ENCODE results near the gene UIMC1.
"Not testable (repeated sequence)": the region's sequence is repeated elsewhere in the genome, so short reads cannot be mapped to it uniquely, and the experiment has no call there.

The UIMC1 gene

DNA sequence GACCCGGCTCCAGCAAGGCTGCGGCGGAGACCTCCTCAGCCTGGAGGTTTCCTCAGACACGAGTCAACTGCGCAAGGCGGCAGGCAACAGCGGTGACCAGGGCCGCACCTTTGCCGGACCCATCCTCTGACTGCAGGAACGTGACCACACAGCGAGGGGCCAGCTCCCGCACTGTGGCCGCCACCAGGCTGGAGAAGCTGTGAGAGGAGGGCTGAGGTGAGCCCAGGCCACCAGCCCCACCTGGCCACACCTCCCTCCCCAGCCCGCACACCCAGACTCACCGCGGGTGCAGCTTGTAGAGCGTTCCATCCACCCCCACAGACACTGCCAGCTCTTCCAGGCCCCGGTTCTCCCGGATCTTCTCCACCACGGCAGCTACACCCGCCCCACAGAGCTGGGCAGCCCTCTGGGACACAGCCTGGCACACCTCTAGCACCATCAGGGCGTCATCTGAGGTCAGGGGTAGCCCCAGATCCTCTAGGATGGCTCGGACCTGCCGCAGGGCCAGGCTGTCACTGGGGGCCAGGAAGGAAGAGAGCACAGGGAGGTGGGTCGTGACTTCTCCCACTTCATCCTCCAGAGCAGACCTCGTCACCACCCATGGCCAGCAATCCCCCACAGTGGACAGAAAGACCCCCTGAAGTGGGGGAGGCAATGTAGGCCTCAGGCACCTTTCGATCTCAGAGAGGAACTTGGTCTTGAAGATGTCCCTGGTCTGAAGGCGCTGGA is 125.4 kb downstream of the UIMC1 start:
- DNase-seq = no peak

DNA sequence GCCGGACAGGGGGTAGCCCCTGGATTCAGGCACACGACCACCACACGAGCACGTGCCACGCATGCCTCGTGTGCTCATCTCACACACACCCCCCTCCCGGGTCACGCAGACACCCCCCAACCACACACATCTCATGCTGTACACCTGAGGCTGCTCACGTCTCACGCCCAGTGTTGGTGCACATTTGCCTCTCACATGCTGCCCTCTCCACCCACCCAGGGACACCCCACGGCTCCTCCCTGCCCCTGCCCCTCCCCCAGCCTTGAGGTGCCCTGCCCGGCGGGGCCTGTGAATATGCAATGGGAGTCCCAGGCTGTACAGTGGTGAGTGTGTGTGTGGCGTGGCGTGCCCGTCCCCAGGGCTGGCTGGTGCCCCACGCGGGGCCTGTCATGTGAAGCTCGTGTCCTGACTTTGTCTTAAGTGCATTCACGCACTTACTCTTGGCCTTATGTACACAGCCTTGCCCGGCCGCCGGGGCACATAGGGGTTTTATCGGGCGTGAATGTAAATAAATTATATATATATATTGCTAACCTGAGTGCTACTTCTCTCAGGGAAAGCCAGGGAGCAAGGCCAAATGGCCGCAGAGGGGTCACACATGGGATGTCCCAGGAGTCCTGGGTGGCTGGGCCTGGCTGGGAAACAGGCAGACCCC is 126.1 kb downstream of the UIMC1 start:
- no peak for DNase-seq

DNA sequence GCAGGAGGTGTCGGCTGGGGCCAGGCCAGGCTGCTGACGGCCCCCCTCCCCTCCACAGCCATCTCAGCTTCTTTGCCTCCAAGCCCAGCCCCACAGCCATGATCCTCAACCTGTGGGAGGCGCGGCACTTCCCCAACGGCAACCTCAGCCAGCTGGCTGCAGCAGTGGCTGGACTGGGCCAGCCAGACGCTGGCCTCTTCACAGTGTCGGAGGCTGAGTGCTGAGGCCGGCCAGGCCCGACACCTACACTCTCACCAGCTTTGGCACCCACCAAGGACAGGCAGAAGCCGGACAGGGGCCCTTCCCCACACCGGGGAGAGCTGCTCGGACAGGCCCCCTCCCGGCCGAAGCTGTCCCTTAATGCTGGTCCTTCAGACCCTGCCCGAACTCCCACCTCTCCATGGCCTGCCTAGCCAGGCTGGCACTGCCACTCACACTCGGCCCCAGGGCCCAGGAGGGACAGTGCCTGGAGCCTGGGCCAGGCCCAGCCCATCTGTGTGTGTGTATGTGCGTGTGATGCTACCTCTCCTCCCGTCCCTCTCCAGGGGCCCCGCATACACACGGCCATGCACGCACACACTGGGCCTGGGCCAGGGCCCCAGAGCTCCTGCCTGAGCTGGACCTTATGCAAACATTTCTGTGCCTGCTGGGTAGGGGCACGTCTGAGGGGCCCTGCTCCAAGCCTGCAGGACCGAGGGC is 126.8 kb downstream of the UIMC1 start:
- no peak for DNase-seq

DNA sequence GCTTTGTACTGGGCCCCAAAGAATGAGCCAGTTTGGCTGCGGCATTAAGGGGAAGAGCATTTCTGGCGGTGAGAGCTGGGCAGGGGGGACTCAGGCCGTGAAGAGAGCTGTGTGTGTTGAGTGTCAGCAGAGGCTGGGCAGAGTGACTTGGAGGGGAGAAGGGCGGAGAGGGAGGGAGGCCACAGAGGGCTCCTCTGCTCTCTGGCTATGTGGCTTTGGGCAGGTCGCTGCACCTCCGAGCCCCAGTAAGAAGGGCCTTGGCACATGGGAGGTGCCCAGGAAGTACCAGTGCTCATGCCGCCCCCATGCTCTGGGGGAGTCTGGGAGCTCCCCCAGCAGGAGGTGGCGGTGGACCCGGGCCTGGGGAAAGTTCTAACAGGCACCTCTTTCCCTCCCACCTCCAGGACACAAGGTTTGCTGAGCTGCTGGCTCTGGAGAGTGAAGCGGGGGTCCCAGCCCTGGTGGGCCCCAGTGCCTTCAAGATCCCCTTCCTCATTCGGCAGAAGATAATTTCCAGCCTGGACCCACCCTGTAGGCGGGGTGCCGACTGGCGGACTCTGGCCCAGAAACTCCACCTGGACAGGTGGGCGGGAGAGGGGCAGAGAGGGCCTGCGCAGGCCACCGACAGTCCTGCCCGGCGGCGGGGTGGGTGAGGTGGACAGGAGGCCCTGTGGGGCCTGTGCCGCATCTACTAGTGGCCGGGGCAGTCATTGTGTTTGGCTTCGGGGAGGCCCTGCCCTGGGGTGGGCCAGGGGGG is 127.5 kb downstream of the UIMC1 start:
- DNase-seq = no peak

DNA sequence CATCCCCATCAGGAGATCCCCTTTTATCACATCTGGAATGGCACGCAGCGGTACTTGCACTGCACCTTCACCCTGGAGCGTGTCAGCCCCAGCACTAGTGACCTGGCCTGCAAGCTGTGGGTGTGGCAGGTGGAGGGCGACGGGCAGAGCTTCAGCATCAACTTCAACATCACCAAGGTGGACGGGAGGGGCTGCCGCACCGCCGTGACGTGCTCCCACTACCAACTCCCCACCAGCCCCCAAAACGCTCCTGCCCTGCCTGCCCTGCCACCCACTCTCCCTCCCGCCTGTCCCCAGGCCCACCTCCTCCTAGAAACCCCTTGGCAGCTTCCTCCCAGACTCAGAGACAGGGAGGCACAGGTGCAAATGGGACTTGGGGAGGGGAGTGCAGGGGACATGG is 128.1 kb downstream of the UIMC1 start:
- no peak for DNase-seq

DNA sequence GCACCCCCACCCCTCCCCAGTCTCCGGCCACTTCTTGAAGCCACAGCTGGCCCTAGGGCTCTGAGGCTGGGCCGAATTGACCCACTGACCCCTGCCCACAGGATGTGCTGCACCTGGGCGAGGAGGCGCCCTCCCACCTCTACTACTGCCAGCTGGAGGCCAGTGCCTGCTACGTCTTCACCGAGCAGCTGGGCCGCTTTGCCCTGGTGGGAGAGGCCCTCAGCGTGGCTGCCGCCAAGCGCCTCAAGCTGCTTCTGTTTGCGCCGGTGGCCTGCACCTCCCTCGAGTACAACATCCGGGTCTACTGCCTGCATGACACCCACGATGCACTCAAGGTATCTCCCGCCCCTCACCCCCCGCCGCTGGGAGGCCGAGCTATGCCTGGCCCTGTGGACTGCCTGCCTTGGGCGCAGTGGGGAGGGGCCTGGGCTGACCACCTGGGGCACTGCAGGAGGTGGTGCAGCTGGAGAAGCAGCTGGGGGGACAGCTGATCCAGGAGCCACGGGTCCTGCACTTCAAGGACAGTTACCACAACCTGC is 128.7 kb downstream of the UIMC1 start:
- DNase-seq = no peak

DNA sequence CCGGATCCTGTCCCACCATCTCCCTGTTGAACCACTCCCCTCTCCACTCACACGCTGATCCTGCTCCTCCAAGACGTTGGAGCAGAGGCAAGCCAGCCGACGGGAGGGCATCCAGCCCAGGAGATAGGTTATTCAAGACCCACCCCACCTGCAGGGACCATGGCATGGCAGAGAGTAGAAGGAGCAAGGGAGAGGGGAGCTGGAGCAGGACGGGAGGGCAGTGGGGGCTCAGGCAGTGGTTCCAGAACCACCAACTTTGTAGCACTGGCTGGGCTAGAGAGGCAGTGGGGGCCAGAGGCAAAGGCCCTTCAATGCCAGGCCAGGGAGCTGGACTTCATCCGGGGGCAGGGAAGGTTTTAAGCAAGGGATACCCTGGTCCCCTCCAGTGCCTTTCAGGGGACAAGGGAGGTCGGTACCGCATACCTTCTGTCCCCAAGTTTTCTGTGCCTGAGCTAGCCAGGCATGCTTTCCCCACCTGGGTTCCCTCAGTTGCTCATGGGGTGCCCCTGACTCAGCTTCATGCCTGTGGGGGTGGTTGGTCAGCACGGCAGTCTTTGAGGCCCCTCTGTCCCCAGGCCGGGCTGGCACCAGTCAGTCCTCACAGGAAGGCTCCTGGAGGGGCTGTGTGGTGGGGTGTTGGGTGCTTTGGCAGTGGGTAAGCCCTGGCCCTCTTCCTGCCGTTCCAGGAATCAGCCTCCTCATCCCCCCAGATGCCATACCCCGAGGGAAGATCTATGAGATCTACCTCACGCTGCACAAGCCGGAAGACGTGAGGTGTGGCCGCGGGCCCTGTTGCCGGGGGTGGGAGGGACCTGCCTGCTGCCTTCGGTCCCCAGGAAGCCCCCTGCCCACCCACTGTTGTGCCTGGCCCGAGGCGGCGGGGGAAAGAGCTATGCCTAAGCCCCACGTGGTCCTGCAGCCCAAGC is 129.8 kb downstream of the UIMC1 start:
- no peak for DNase-seq

DNA sequence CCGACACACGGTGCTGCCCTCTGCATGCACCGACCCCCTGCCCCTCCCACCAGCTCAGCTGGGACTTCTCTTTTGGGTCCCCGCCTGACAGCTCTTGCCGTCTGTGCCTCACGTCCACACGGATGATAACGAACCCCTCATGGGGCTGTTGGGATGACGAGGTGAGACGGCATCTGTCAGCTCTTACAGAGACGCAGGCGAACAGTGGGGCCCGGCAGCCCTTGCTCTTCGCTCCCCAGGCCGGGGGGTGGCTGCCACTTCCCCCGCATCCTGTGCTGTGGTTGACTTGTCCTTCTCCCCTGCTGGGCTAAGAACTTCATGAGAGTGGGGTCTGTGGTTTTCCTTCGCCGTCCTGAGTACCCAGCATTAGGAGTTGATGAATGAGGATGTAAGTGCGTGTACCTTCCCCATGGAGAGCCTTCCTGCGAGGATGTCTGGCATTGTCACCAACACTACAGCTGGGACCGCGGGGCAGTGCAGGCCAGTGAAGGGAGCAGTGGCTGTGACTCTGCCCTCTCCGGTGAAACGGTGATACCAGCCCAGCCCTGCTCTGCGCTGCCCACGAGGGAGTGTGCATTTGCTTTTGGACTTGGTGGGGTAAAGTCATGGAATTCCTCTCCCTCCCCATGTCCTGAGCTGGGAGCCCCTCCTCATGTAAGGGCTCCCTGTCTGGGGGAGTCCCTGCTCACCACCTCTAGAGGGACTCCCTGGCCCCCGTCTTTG is 130.6 kb downstream of the UIMC1 start:
- no peak for DNase-seq

DNA sequence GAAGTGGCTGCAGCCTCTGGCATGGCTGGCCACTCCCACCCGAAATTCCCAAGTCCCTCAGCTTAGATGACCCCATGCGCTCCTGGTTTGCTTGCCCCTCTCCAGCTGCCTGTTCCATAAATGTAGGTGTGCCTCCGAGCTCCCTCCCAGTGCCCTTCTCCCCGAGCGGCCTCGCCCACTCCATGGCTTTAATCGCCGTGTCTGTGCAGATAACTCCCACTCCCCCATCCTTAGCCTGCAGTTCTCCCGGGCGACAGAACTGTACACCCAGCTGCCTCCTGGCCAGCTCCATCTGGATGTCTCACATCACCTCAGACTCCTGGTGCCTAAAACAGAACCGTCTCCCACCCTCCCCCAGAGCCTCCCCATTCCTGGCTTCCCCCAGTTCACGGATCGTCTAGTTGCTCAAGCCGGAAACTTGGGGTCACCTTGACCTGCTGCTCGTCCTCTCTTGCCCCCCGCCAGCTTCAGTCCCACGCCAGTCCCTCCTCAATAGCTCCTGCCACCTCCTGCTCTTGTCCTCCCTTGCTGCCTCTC is 131.5 kb downstream of the UIMC1 start:
- no peak for DNase-seq

DNA sequence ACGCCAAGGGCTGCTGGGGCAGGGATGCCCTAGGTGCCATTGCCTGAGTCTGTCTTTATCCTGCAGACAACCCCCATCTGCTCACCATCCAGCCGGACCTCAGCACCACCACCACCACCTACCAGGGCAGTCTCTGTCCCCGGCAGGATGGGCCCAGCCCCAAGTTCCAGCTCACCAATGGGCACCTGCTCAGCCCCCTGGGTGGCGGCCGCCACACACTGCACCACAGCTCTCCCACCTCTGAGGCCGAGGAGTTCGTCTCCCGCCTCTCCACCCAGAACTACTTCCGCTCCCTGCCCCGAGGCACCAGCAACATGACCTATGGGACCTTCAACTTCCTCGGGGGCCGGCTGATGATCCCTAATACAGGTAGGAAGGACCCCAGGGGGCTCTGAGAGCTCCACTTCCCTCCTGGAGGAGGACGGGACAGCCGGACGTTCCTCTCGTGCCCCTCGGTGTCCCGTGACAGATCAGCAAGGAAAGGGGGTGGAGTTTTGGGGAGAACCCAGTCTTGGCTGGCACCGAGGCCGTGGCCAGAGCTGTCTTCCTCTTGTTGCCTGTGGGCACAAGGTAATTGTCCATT is 132.3 kb downstream of the UIMC1 start:
- no peak for DNase-seq

DNA sequence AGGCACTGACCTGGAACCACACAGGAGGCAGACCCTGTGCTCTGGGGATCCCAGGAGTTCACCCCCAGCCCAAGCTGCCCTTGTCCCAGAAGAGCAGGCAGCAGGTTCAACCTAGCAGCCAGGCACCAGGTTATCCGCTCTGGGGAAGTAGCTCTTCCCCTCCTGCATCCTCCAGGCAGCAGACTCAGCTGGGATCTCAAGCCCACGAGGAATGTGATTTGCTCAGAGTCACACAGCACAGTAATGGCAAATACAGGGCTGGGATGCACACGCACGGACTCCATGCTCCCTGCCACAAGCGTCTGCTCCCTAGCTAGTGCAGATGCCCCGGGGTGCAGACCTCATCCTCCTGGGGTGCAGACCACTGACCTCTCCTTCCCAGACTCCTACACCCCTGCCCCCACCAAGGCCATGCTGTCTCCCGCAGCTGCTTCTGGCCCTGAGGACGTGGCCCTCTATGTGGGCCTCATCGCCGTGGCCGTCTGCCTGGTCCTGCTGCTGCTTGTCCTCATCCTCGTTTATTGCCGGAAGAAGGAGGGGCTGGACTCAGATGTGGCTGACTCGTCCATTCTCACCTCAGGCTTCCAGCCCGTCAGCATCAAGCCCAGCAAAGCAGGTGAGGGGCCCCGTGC is 132.9 kb downstream of the UIMC1 start:
- no peak for DNase-seq

DNA sequence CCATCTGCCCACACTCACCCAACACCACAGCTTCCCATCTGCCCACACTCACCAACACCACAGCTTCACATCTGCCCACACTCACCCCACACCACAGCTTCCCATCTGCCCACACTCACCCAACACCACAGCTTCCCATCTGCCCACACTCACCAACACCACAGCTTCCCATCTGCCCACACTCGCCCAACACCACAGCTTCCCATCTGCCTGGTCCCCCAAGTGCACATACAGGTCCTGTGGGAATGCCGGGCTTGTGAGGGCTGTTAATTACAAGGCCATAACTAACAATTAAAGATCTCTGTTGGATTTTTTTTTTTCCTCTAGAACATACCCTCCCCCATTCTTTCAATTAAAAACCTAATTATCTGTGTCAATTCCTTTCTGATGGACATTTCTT is 133.6 kb downstream of the UIMC1 start:
- not testable (repeated sequence) for DNase-seq

DNA sequence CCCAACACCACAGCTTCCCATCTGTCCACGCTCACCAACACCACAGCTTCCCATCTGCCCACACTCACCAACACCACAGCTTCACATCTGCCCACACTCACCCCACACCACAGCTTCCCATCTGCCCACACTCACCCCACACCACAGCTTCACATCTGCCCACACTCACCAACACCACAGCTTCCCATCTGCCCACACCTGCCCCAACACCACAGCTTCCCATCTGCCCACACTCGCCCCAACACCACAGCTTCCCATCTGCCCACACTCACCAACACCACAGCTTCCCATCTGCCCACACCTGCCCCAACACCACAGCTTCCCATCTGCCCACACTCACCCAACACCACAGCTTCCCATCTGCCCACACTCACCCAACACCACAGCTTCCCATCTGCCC is 134.0 kb downstream of the UIMC1 start:
- DNase-seq = not testable (repeated sequence)

DNA sequence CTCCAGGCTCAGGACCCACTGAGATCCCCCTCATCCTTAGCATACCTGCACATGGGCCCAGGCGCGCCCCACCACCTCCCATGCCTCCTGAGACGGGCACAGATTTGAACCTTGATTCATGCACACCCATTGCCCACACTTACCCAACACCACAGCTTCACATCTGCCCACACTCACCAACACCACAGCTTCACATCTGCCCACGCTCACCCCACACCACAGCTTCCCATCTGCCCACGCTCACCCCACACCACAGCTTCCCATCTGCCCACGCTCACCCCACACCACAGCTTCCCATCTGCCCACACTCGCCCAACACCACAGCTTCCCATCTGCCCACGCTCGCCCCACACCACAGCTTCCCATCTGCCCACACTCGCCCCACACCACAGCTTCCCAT is 135.9 kb downstream of the UIMC1 start:
- not testable (repeated sequence) for DNase-seq

DNA sequence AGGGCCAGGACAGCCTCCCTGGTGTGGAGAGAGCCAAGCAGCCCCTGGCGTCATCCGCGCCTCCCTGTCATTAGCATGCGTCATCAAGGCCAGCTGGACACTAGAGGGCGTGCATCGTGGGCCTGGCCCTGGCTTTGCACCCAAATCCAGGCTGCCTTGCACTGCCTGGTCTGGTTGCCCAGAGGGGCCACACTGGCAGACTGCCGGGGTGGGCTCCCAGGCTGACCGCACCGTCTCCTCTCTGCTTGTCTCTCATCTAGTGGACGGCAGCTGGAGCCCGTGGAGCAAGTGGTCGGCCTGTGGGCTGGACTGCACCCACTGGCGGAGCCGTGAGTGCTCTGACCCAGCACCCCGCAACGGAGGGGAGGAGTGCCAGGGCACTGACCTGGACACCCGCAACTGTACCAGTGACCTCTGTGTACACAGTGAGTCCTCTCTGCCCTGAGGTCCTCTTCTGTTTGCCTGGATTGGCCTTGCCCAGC is 136.4 kb downstream of the UIMC1 start:
- DNase-seq = no peak

DNA sequence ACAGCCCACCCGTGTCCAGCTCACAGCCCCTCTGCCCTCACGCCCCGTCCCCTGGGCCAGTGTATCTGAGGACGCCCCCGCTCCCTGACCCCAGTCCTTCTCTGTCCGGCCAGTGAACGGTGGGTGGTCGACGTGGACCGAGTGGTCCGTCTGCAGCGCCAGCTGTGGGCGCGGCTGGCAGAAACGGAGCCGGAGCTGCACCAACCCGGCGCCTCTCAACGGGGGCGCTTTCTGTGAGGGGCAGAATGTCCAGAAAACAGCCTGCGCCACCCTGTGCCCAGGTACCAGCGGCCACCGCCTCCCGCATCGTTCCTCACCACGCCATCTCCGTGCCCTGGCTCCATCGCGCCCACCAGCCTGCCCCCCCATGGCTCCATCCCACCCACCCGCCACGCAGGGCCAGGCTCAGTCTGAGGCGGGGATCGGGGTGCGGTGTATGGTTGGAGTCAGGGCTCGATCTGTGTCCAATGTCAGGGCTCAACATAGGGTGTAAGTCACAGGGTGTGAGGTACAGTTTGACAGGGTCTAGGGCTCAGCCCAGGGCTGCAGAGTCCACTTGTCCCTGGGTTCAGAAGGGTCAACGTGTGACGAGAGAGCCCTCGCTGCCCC is 137.0 kb downstream of the UIMC1 start:
- DNase-seq = no peak

DNA sequence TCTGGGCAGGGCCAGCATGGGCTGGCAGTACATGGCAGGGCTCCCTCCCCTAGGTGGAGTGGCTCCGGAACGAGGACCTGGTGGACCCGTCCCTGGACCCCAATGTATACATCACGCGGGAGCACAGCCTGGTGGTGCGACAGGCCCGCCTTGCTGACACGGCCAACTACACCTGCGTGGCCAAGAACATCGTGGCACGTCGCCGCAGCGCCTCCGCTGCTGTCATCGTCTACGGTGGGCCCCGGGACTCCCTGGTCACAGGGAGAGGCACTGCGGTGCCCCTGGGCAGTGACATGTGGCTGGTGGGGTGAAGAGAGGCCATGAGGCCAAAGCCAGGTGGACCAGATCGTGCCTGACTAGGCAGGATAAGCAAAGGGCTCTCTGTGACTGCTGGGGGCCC is 137.8 kb downstream of the UIMC1 start:
- no peak for DNase-seq

DNA sequence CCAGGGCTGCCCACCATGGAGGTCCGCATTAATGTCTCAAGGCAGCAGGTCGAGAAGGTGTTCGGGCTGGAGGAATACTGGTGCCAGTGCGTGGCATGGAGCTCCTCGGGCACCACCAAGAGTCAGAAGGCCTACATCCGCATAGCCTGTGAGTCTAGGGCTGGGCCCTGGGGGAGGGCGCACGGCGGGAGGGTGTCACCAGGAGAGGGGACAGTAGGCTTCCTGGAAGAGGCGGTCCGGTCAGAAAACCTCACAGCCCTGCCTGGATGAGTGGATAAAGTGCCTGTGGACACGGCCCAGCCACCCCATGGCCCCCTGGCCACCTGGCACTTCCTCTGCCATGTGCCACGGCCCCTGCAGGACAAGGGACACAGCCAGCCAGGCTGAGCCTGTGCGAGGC is 138.5 kb downstream of the UIMC1 start:
- no peak for DNase-seq

DNA sequence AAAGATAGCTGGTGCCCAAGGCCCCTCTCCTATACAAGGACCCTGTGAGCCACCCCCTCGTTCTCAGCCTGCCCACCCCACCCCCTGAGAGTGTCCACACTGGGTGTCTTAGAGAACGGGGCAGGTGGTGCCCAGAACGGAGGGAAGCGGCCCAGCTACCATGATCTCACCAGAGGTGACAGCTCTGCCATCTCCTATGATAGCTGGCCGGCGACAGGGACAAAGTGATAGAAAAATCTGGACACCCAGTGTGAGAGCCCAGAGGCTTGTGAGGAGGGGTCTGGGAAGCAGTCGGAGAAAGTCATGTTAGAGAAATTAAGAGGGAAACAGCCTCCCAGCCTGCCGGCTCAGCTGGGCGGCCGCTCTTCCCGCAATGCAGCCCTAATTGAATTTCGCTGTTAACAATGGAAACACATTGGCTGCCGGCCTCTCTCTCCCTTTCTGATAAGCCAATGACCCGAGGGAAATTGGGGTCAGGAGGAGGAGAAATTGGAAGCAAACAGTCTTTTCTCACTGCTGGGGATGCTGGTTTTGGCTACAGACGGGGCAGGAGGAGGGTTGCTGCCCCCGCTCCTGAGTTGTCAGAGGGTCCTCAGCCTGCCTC is 139.8 kb downstream of the UIMC1 start:
- no peak for DNase-seq
